ENCODE results near the gene APOL4. TPM values are rescaled to one million over a fixed set of nuclear protein-coding genes. Genes with fewer than 3 reads are reported as not detected.

The APOL4 gene
- total RNA-seq, 2 experiments from 2014 or later: 0.70 to 0.95 TPM

DNA sequence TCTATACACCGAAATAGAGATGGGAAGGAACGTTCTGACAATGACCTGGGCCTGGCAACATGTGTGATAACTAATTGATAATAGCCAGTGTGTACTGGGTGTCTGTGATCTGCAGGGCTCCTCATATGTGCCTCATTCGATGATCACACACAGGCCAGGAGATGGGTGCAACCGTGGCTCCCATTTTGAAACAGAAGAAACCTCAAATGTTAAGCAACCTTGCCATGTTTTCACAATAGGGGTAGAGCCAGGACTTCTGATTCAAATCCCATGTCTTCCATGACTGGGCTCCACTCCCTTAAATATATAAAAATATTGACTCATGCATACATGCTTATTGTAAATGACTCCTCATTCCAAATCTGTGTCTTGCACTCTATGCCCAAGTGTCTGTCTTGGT is 52.2 kb downstream of the APOL4 start:
- H3K36me3 Mint-ChIP-seq: peaks cover 29% of the 10 kb centered on the region
- H3K27ac Mint-ChIP-seq: peak overlapping the region; percentile 9
- peaks cover 51% of the 10 kb centered on the region for H3K4me1 Mint-ChIP-seq
- no peak for DNase-seq
- no peak overlapping the region for H3K4me3 Mint-ChIP-seq
- H3K27me3 Mint-ChIP-seq: no peaks in the 10 kb centered on the region
- peaks cover 8% of the 10 kb centered on the region for H3K9me3 Mint-ChIP-seq

DNA sequence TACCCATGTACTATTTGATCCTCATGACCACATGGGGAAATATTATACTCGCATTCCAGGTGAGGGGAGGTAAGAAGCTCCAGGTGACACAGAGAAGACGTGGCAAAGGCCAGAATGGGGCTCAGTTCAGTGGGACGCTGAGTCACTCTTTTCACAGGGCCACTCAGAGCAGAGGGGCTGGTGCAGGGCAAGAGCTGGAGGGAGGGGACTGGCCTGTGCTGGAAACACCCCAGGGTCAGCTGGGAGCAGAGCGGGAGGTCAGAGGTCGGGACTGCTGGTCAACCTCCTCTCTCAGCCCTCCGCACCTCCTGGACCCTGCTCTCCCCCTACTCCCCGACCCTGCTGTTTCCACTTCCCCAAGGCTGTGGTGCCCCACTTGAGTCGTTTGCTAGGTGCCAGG is 53.2 kb downstream of the APOL4 start:
- Mint-ChIP-seq H3K9me3 (peaks cover 8% of the 10 kb centered on the region), H3K4me3 (no peak overlapping the region), H3K27me3 (no peaks in the 10 kb centered on the region), H3K4me1 (peaks cover 46% of the 10 kb centered on the region), H3K36me3 (peaks cover 24% of the 10 kb centered on the region), H3K27ac (peak overlapping the region; percentile 38)
- no peak for DNase-seq

DNA sequence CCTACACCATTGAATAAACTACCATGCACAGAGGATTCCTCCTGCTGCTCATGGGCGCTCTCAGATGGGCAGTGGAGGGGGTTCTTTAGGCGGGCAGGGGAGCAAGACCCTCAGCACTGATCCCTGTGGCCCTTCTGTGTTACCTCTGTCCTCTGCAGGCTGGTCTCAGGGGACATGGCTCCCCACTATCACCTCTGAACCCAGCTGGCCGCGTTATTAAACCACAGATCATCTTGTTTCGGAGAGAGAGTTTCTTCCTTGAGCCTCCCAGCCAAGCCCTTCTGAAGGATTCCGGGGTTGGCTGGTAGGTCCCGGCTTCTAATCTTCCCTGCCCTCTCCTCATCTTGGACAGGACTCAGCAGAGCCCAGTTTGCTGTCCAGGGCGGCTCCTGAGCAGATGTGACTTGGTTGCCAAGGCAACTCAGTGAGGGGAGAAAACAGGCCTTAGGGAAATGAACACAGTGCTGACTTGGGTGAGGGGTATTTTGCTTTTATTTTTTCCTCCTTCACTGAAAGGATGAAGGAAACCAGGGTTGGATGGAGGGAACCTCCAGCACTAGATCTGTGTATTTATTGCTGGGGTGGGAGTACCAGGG is 54.3 kb downstream of the APOL4 start:
- Mint-ChIP-seq H3K4me3 (no peak overlapping the region), H3K9me3 (peaks cover 7% of the 10 kb centered on the region), H3K27me3 (no peaks in the 10 kb centered on the region), H3K27ac (peak overlapping the region; percentile 49), H3K36me3 (peaks cover 22% of the 10 kb centered on the region), H3K4me1 (peaks cover 47% of the 10 kb centered on the region)
- DNase-seq: no peak

DNA sequence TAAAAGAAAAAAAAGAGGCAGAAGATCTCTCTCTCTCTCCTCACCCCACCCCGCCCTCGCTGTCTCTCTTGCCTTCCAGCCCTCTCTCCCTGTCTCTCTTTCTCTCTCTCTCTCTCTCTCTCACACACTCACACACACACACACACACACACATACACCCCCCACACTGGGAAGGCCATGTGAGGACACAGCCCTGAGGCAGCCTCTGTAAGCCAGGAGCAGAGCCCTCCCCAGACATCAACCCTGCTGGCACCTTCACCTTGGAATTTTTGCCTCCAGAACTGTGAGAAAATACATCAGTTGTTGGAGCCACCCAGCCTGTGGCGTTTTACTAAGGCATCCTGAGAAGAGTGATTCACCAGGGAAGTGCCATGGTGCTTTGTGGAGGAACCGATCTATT is 55.7 kb downstream of the APOL4 start:
- Mint-ChIP-seq H3K4me1 (peaks cover 35% of the 10 kb centered on the region), H3K36me3 (peaks cover 18% of the 10 kb centered on the region), H3K27ac (peak overlapping the region; percentile 74), H3K4me3 (no peak overlapping the region), H3K9me3 (no peaks in the 10 kb centered on the region), H3K27me3 (no peaks in the 10 kb centered on the region)
- no peak for DNase-seq

DNA sequence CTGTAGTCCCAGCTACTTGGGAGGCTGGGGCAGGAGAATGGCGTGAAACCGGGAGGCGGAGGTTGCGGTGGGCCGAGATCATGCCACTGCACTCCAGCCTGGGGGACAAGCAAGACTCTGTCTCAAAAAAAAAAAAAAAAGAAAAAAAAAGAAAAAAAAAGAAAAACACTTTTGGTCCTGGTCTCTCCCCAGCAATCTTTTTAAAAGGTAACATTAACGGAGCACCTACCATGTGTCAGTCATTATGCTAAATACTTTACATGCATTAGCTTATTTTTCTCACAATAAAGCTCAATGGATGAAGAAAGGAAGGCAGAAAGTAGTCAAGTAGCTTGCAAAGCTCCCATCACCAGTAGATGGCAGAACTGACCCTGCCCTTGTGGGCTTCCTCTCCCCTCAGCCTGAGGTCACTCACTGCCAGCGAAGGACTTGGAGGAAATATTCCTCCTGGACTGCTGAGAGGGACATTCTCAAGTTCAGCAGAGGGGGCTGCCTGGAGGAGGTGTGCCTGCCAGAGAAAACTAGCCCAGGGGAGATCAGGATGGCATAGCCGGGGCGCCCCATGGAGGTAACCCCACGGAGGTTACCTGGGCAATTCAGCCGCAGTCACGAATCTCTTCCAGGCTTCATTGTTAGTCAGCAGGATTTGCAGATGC is 56.6 kb downstream of the APOL4 start:
- Mint-ChIP-seq H3K4me1 (peaks cover 32% of the 10 kb centered on the region), H3K27ac (peak overlapping the region; percentile 22), H3K36me3 (peaks cover 25% of the 10 kb centered on the region), H3K4me3 (no peak overlapping the region), H3K27me3 (no peaks in the 10 kb centered on the region), H3K9me3 (no peaks in the 10 kb centered on the region)
- no peak for DNase-seq

DNA sequence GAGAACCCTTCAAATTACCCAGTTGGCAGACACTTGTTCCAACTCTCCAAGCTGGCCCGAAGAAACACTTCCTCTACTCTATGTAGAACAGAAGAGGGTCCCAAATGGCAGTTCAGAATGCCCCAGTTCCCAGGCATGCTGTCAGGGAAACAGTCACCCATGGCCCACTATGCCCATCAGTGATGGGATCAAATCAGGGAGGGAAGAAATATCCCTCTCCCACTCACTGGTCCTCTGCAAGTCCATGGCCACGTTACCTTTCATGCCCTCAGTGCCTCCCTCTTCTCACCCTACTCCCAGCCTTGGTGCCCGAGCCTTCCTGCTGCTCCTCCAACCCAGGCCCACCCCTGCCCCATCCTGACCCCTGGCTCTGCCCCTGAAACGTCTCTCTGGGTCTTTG is 57.7 kb downstream of the APOL4 start:
- no peak overlapping the region for H3K27ac Mint-ChIP-seq
- no peaks in the 10 kb centered on the region for H3K27me3 Mint-ChIP-seq
- H3K4me1 Mint-ChIP-seq: peaks cover 25% of the 10 kb centered on the region
- peaks cover 25% of the 10 kb centered on the region for H3K36me3 Mint-ChIP-seq
- no peak overlapping the region for H3K4me3 Mint-ChIP-seq
- DNase-seq: no peak
- H3K9me3 Mint-ChIP-seq: no peaks in the 10 kb centered on the region

DNA sequence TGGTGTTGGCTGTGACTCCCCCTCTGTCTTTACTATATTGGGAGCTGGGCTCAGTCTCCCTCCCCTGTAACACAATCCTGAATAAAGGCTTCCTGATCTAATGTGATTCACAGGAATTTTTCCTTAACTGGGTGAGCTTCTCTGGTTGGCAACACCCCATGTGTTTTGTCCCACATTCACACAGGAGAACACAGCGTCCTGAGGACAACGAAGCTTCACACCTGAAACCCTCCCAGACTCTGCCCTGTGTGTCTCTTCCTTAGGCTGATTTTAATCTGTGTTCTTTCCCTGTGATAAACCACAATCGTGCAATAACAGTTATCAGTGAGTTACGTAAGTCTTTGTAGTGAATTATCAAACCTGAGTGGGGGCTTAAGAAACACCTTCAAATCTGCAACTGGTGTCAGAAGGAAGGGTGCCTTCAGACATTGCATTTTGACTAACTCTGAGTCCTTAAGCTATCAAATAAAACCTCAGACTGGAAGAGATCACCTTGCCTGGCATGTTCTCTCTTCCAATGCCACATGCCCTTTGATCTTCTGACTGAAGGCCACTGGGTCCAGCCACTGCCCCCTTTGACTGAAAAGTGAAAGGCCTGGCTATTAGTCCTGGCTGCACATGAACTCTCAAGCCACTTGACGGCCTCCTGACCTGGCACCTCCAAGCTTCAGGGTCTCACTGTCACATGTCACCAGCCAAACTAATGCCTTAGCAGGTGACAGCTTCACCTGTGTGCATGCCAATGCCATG is 58.4 kb downstream of the APOL4 start:
- H3K9me3 Mint-ChIP-seq: no peaks in the 10 kb centered on the region
- DNase-seq: no peak
- no peaks in the 10 kb centered on the region for H3K27me3 Mint-ChIP-seq
- peaks cover 23% of the 10 kb centered on the region for H3K4me1 Mint-ChIP-seq
- no peak overlapping the region for H3K4me3 Mint-ChIP-seq
- peak overlapping the region; percentile 43 for H3K27ac Mint-ChIP-seq
- H3K36me3 Mint-ChIP-seq: peaks cover 25% of the 10 kb centered on the region

DNA sequence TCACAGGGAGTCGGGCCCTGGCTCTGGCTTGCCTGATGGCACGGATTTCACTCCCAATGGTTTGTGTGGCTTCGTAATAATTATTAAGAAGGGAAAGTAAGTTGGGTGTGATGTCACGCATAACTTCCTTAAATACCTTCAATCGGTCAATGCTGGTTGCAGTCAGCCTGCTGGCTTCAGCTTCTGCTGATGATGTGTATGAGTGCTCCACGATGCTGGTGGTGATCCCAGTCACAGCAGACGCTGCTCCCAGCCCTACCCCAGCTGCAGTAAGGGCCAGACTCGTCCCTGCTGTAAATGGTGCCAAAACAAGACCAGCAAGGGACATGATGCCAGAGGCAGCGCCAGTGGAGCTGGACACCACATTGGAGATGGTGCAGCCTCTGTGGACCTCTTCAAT is 60.1 kb downstream of the APOL4 start:
- Mint-ChIP-seq H3K9me3 (no peaks in the 10 kb centered on the region), H3K36me3 (peaks cover 25% of the 10 kb centered on the region), H3K4me3 (no peak overlapping the region), H3K4me1 (peaks cover 23% of the 10 kb centered on the region), H3K27me3 (no peaks in the 10 kb centered on the region), H3K27ac (peak overlapping the region; percentile 4)
- no peak for DNase-seq

Other genes starting within 250 kb of the APOL4 start
- 1 to 10 TPM; 3.7 to 4.7 TPM for gene RBFOX2, start 173.0 kb downstream of the APOL4 start, total RNA-seq
- 10 to 100 TPM; 55.0 to 56.3 TPM for gene APOL3, start 41.1 kb downstream of the APOL4 start, total RNA-seq
- gene APOL2, start 37.7 kb upstream of the APOL4 start, total RNA-seq: 10 to 100 TPM; 54.3 to 57.0 TPM
- gene APOL1, start 51.3 kb upstream of the APOL4 start, total RNA-seq: 10 to 100 TPM; 17.6 to 19.3 TPM
- 100 to 1,000 TPM; 551 to 554 TPM for gene MYH9, start 186.2 kb upstream of the APOL4 start, total RNA-seq